Trophoblast cell (in vitro differentiated cells and primary cell): ENCODE data around the gene GRID2IP.

Experiments
- DNase-seq, 2 donors: peaks; one replicate each; pipeline ENCODE4 v3.0.0-alpha.2; 2016
- H2AFZ ChIP-seq: 2 replicates; pipeline ENCODE4 v1.6.1; 2013; ENCODE audit warnings: low read length, moderate library complexity, mild to moderate bottlenecking; ENCODE audit not compliant: insufficient read depth, poor library complexity
- H2AK5ac ChIP-seq: 2 replicates; pipeline ENCODE4 v1.6.1; 2013; ENCODE audit warnings: mild to moderate bottlenecking, low read length
- H2BK120ac ChIP-seq: 2 replicates; pipeline ENCODE4 v1.6.1; 2013; ENCODE audit warnings: low read length, mild to moderate bottlenecking, moderate library complexity; ENCODE audit not compliant: insufficient read depth, poor library complexity
- H2BK12ac ChIP-seq: 2 replicates; pipeline ENCODE4 v1.6.1; 2013; ENCODE audit warnings: mild to moderate bottlenecking, low read length, moderate library complexity
- H2BK5ac ChIP-seq: 2 replicates; pipeline ENCODE4 v1.6.1; 2013; ENCODE audit warnings: low read length, low read depth, moderate library complexity, mild to moderate bottlenecking; ENCODE audit not compliant: poor library complexity
- H3K14ac ChIP-seq: 2 replicates; pipeline ENCODE4 v1.6.1; 2013; ENCODE audit warnings: mild to moderate bottlenecking, low read length
- H3K18ac ChIP-seq: 2 replicates; pipeline ENCODE4 v1.6.1; 2013; ENCODE audit warnings: mild to moderate bottlenecking, low read length
- H3K23ac ChIP-seq: 2 replicates; pipeline ENCODE4 v1.6.1; 2013; ENCODE audit warnings: low read length
- H3K27ac ChIP-seq: 2 replicates; pipeline ENCODE4 v1.5.1; 2013; ENCODE audit warnings: low read depth, mild to moderate bottlenecking, inconsistent platforms, low read length, moderate library complexity
- H3K27me3 ChIP-seq: 2 replicates; pipeline ENCODE4 v1.6.1; 2013; ENCODE audit warnings: inconsistent platforms, mild to moderate bottlenecking, low read length, moderate library complexity; ENCODE audit not compliant: insufficient read depth
- H3K36me3 ChIP-seq, 2 experiments: 1 replicate in 1 of 2; 2 replicates in 1 of 2; pipeline ENCODE4 v1.6.1; 2013; ENCODE audit warnings: low read length in 2 of 2, mild to moderate bottlenecking in 2 of 2, moderate library complexity in 1 of 2; ENCODE audit not compliant: insufficient read depth in 2 of 2, control insufficient read depth in 1 of 2
- H3K4ac ChIP-seq: 2 replicates; pipeline ENCODE4 v1.6.1; 2013; ENCODE audit warnings: low read depth, mild to moderate bottlenecking, low read length, moderate library complexity
- H3K4me1 ChIP-seq, 2 experiments: 1 replicate in 1 of 2; 2 replicates in 1 of 2; pipeline ENCODE4 v1.6.1; 2013; ENCODE audit warnings: low read length in 2 of 2, mild to moderate bottlenecking in 2 of 2, moderate library complexity in 1 of 2; ENCODE audit not compliant: insufficient read depth in 2 of 2, control insufficient read depth in 1 of 2
- H3K4me2 ChIP-seq: 2 replicates; pipeline ENCODE4 v1.6.1; 2013; ENCODE audit warnings: inconsistent platforms, mild to moderate bottlenecking, low read length, moderate library complexity
- H3K4me3 ChIP-seq: 2 replicates; pipeline ENCODE4 v1.5.1; 2013; ENCODE audit warnings: mild to moderate bottlenecking, low read depth, low read length, inconsistent platforms
- H3K79me1 ChIP-seq: one replicate; pipeline ENCODE4 v1.6.1; 2013; ENCODE audit warnings: low read length
- H3K79me2 ChIP-seq: 2 replicates; pipeline ENCODE4 v1.6.1; 2013; ENCODE audit warnings: low read length, mild to moderate bottlenecking; ENCODE audit not compliant: control insufficient read depth, insufficient read depth, poor library complexity
- H3K9ac ChIP-seq: 2 replicates; pipeline ENCODE4 v1.6.1; 2013; ENCODE audit warnings: mild to moderate bottlenecking, low read length
- H3K9me3 ChIP-seq: 2 replicates; pipeline ENCODE4 v1.6.1; 2013; ENCODE audit warnings: low read depth, mild to moderate bottlenecking, control low read depth, inconsistent platforms, low read length; ENCODE audit not compliant: insufficient read depth
- H4K12ac ChIP-seq: 2 replicates; pipeline ENCODE4 v1.6.1; 2013; ENCODE audit warnings: low read depth, mild to moderate bottlenecking, low read length, moderate library complexity
- H4K8ac ChIP-seq: 2 replicates; pipeline ENCODE4 v1.6.1; 2013; ENCODE audit warnings: low read depth, mild to moderate bottlenecking, low read length, moderate library complexity
- H4K91ac ChIP-seq: one replicate; pipeline ENCODE4 v1.6.1; 2013; ENCODE audit warnings: low read depth, mild to moderate bottlenecking, low read length, moderate library complexity
- WGBS: extraction: QIAGEN DNeasy Blood & Tissue Kit; methylation state at CpG from one replicate; pipeline ENCODE4 v1.1.7; 2013; ENCODE audit warnings: missing lambda C conversion rate; ENCODE audit not compliant: insufficient read length, insufficient coverage; ENCODE audit errors: extremely low coverage; 5-methylcytosine and 5-hydroxymethylcytosine counted together

GRID2IP gene

GRCh38 chr7:6520163-6520981, 30.9 kb downstream of the GRID2IP start:
- Histone ChIP-seq H2AK5ac (no peak overlapping the region), H3K27ac (no peak overlapping the region), H3K9ac (no peak overlapping the region), H3K4me2 (no peak overlapping the region), H3K27me3 (no peaks in the 10 kb centered on the region), H3K4me3 (no peak overlapping the region), H3K23ac (no peak overlapping the region), H3K36me3 (no peaks in the 10 kb centered on the region), H2BK12ac (no peak overlapping the region), H3K9me3 (no peaks in the 10 kb centered on the region), H3K14ac (no peak overlapping the region), H4K91ac (no peak overlapping the region), H4K12ac (no peak overlapping the region), H3K79me2 (no peaks in the 10 kb centered on the region), H2AFZ (no peak overlapping the region), H3K79me1 (no peaks in the 10 kb centered on the region), H3K18ac (no peak overlapping the region), H2BK120ac (no peak overlapping the region), H3K4me1 (no peaks in the 10 kb centered on the region), H3K4ac (no peak overlapping the region), H2BK5ac (no peak overlapping the region), H4K8ac (no peak overlapping the region)
- no CpG with 5 or more reads among the region's 24 CpGs for WGBS
- no peak for DNase-seq

GRCh38 chr7:6516387-6516983, 34.8 kb downstream of the GRID2IP start:
- Histone ChIP-seq H2AK5ac (no peak overlapping the region), H3K36me3 (no peaks in the 10 kb centered on the region), H3K4ac (no peak overlapping the region), H2BK12ac (no peak overlapping the region), H3K79me2 (no peaks in the 10 kb centered on the region), H3K27me3 (no peaks in the 10 kb centered on the region), H4K12ac (no peak overlapping the region), H3K4me2 (peak overlapping the region; percentile 54), H4K91ac (no peak overlapping the region), H3K18ac (no peak overlapping the region), H3K23ac (no peak overlapping the region), H2AFZ (no peak overlapping the region), H3K79me1 (no peaks in the 10 kb centered on the region), H3K9me3 (peaks cover 3% of the 10 kb centered on the region), H2BK120ac (no peak overlapping the region), H2BK5ac (no peak overlapping the region), H3K27ac (no peak overlapping the region), H3K14ac (no peak overlapping the region), H3K4me3 (no peak overlapping the region), H3K4me1 (no peaks in the 10 kb centered on the region), H3K9ac (no peak overlapping the region), H4K8ac (no peak overlapping the region)
- DNase-seq: peak; percentile 86 to 94
- no CpG with 5 or more reads among the region's 17 CpGs for WGBS

DNA sequence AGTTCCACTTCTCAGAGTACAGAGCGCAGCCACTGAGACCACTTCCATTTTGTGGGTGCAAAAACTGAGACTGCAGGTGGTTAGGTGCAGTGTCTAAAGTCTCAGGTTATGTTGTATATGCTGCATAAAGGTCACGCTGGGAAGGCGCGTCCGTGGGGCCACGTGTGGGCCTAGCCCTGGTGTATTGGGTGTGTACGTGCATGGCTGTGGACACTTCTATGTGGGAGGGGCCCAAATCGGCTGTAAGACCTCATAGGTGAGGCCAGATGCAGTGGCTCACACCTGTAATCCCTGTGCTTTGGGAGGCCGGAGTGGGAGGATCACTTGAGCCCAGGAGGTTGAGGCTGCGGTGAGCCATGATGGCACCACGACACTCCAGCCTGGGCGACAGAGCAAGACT, 37.7 kb downstream of the GRID2IP start:
- H3K4me1 ChIP-seq: no peaks in the 10 kb centered on the region

DNA sequence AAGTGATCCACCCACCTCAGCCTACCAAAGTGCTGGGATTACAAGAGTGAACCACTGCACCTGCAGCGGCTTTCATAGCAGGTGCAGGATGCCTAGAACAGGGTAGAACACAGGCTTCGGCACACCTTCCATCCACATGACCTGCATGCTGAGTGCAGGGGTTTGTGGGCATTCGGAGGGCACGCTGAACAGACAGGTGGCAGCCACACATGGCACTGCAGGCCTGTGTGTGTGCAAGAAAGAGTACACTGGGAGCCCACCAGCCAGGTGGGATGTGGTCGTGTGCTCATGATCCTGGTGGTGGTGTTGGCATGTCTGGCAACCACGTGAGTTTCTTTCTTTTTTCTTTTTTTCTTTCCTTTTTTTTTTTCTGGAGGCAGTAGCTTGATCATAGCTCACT, 38.4 kb downstream of the GRID2IP start:
- Histone ChIP-seq H3K18ac (no peak overlapping the region), H3K9me3 (peaks cover 10% of the 10 kb centered on the region), H3K14ac (no peak overlapping the region), H2AK5ac (no peak overlapping the region), H3K79me1 (no peaks in the 10 kb centered on the region), H3K9ac (no peak overlapping the region), H3K27ac (no peak overlapping the region), H2BK5ac (no peak overlapping the region), H3K4me1 (no peaks in the 10 kb centered on the region), H2BK120ac (no peak overlapping the region), H2BK12ac (no peak overlapping the region), H3K4me3 (peak overlapping the region; percentile 7), H4K12ac (peak overlapping the region; percentile 37), H4K8ac (no peak overlapping the region), H3K4me2 (no peak overlapping the region), H2AFZ (no peak overlapping the region), H4K91ac (no peak overlapping the region), H3K79me2 (no peaks in the 10 kb centered on the region), H3K23ac (no peak overlapping the region), H3K27me3 (no peaks in the 10 kb centered on the region), H3K36me3 (no peaks in the 10 kb centered on the region), H3K4ac (no peak overlapping the region)
- no peak for DNase-seq
- no CpG with 5 or more reads among the region's 6 CpGs for WGBS

More for the DNA sequence above, 37.7 kb downstream of the GRID2IP start:
- Histone ChIP-seq H2BK120ac (no peak overlapping the region), H3K14ac (no peak overlapping the region), H2BK5ac (no peak overlapping the region), H2BK12ac (no peak overlapping the region), H3K79me2 (no peaks in the 10 kb centered on the region), H3K79me1 (no peaks in the 10 kb centered on the region), H4K91ac (no peak overlapping the region), H4K12ac (no peak overlapping the region), H3K27ac (no peak overlapping the region), H4K8ac (no peak overlapping the region), H3K18ac (no peak overlapping the region), H3K27me3 (no peaks in the 10 kb centered on the region), H3K36me3 (no peaks in the 10 kb centered on the region), H2AK5ac (no peak overlapping the region), H3K9me3 (peaks cover 6% of the 10 kb centered on the region), H3K23ac (no peak overlapping the region), H3K4me3 (no peak overlapping the region), H3K4me2 (no peak overlapping the region), H3K9ac (no peak overlapping the region), H3K4ac (no peak overlapping the region), H2AFZ (no peak overlapping the region)
- no peak for DNase-seq
- no CpG with 5 or more reads among the region's 12 CpGs for WGBS
